ENCODE data around the gene MAP3K5.

The MAP3K5 gene

GRCh38 chr6:136550330-136551071 lies 241.8 kb downstream of the MAP3K5 start, which contains the start of gene MAP7:
Gene MAP7, minus strand, starts transcription at chr6:136550422. Its CDS starts 14 bp downstream, at chr6:136550408.
- H2AFZ ChIP-seq (ENCODE audit: low read depth, low read length, severe bottlenecking) = no peak within 1 kb of the TSS
- TF ChIP-seq EZH2phosphoT487 (conservative IDR thresholded peaks at IDR 0.05; ENCODE audit: low read length) = no peak
- TF ChIP-seq CTCF (IDR thresholded peaks at IDR 0.05; ENCODE audit: insufficient read depth, low read length, poor library complexity, severe bottlenecking) = no peak
- no peak within 1 kb of the TSS for H3K9ac ChIP-seq (ENCODE audit: low read length)
- H3K27ac ChIP-seq (ENCODE audit: low read depth, low read length) = no peak within 1 kb of the TSS
- H3K36me3 ChIP-seq (ENCODE audit: low read length) = no peaks in the 10 kb centered on the region
- H3K9me3 ChIP-seq (ENCODE audit: insufficient read depth, low read length) = no peaks in the 10 kb centered on the region
- H3F3A ChIP-seq (ENCODE audit: insufficient read depth) = no peaks in the 10 kb centered on the region; the same call in 1 of the 2 replicates
- no peaks in the 10 kb centered on the region for H3K9me2 ChIP-seq (replicated peaks; ENCODE audit: insufficient read depth, low read length)
- no peaks in the 10 kb centered on the region for H3K79me2 ChIP-seq (ENCODE audit: insufficient read depth, low read length)
- no peaks in the 10 kb centered on the region for H3K27me3 ChIP-seq (ENCODE audit: low read length)
- H4K20me1 ChIP-seq (ENCODE audit: low read depth, low read length) = no peaks in the 10 kb centered on the region
- no peak within 1 kb of the TSS for H3K4me2 ChIP-seq (ENCODE audit: low read depth, low read length, poor library complexity, severe bottlenecking)
- no peak within 1 kb of the TSS for H3K4me3 ChIP-seq (ENCODE audit: insufficient read depth, low read length, poor library complexity, severe bottlenecking)

GRCh38 chr6:136550045-136550329 lies 242.3 kb downstream of the MAP3K5 start:
- Histone ChIP-seq H2AFZ (ENCODE audit: low read depth, low read length, severe bottlenecking) (no peak overlapping the region), H4K20me1 (ENCODE audit: low read depth, low read length) (no peaks in the 10 kb centered on the region), H3K27ac (ENCODE audit: low read depth, low read length) (no peak overlapping the region), H3F3A (ENCODE audit: insufficient read depth) (no peaks in the 10 kb centered on the region; the same call in 1 of the 2 replicates), H3K9me2 (replicated peaks; ENCODE audit: insufficient read depth, low read length) (no peaks in the 10 kb centered on the region), H3K27me3 (ENCODE audit: low read length) (no peaks in the 10 kb centered on the region), H3K4me3 (ENCODE audit: insufficient read depth, low read length, poor library complexity, severe bottlenecking) (no peak overlapping the region), H3K9me3 (ENCODE audit: insufficient read depth, low read length) (no peaks in the 10 kb centered on the region), H3K9ac (ENCODE audit: low read length) (no peak overlapping the region), H3K79me2 (ENCODE audit: insufficient read depth, low read length) (no peaks in the 10 kb centered on the region), H3K4me2 (ENCODE audit: low read depth, low read length, poor library complexity, severe bottlenecking) (no peak overlapping the region), H3K36me3 (ENCODE audit: low read length) (no peaks in the 10 kb centered on the region)
- TF ChIP-seq EZH2phosphoT487 (conservative IDR thresholded peaks at IDR 0.05; ENCODE audit: low read length) (no peak), CTCF (IDR thresholded peaks at IDR 0.05; ENCODE audit: insufficient read depth, low read length, poor library complexity, severe bottlenecking) (no peak)

- no peaks in the 10 kb centered on the region for H3K79me2 ChIP-seq (ENCODE audit: insufficient read depth, low read length)
- TF ChIP-seq CTCF (IDR thresholded peaks at IDR 0.05; ENCODE audit: insufficient read depth, low read length, poor library complexity, severe bottlenecking) (no peak), EZH2phosphoT487 (conservative IDR thresholded peaks at IDR 0.05; ENCODE audit: low read length) (no peak)
These were observed 242.8 kb downstream of the MAP3K5 start for GRCh38 chr6:136549300-136550044.

More at GRCh38 chr6:136549300-136550044, 242.8 kb downstream of the MAP3K5 start:
- H3K4me3 ChIP-seq (ENCODE audit: insufficient read depth, low read length, poor library complexity, severe bottlenecking) = no peak overlapping the region
- H3K36me3 ChIP-seq (ENCODE audit: low read length) = no peaks in the 10 kb centered on the region
- H3K9me3 ChIP-seq (ENCODE audit: insufficient read depth, low read length) = no peaks in the 10 kb centered on the region
- H3K27ac ChIP-seq (ENCODE audit: low read depth, low read length) = no peak overlapping the region
- no peak overlapping the region for H3K4me2 ChIP-seq (ENCODE audit: low read depth, low read length, poor library complexity, severe bottlenecking)
- no peak overlapping the region for H3K9ac ChIP-seq (ENCODE audit: low read length)
- H4K20me1 ChIP-seq (ENCODE audit: low read depth, low read length) = no peaks in the 10 kb centered on the region
- no peaks in the 10 kb centered on the region for H3K27me3 ChIP-seq (ENCODE audit: low read length)
- H3F3A ChIP-seq (ENCODE audit: insufficient read depth) = no peaks in the 10 kb centered on the region; the same call in 1 of the 2 replicates
- H3K9me2 ChIP-seq (replicated peaks; ENCODE audit: insufficient read depth, low read length) = no peaks in the 10 kb centered on the region
- H2AFZ ChIP-seq (ENCODE audit: low read depth, low read length, severe bottlenecking) = no peak overlapping the region
